Gastrocnemius medialis (tissue), 4 donors: ENCODE results near the gene CPED1. TPM values are rescaled to one million over a fixed set of nuclear protein-coding genes. Genes with fewer than 3 reads are reported as not detected.
A peak's percentile ranks its signal among the peaks of the same experiment; 100 is the strongest.

Experiments
- ATAC-seq, 2 donors: fragments of 150-250 bp; one replicate each; pipeline ENCODE4 v1.9.1; 2016
- DNase-seq, 2 donors: peaks; one replicate each; pipeline ENCODE4 v3.0.0-alpha.2; 2019
- H3K27ac ChIP-seq, 4 donors: fragments of 200-600 bp; sonication (generic); 1 replicate in 1 of 4; 2 replicates in 3 of 4; pipeline ENCODE4 v1.5.1; 2016 to 2018; ENCODE audit warnings: mild to moderate bottlenecking in 2 of 4, moderate library complexity in 1 of 4
- H3K27me3 ChIP-seq, 3 donors: fragments of 200-600 bp; sonication (generic) in 2 of 3; 1 replicate in 1 of 3; 2 replicates in 2 of 3; pipeline versions ENCODE4 v1.5.1 to v1.6.0; 2016 to 2019; ENCODE audit warnings: mild to moderate bottlenecking in 1 of 3, moderate library complexity in 1 of 3
- H3K36me3 ChIP-seq, 2 donors: fragments of 200-600 bp; sonication (generic) in 1 of 2; one replicate each; pipeline ENCODE4 v1.5.1; 2017 to 2018
- H3K4me1 ChIP-seq, 2 donors: fragments of 200-600 bp; sonication (generic) in 1 of 2; one replicate each; pipeline ENCODE4 v1.5.1; 2016 to 2017; ENCODE audit warnings: mild to moderate bottlenecking in 2 of 2
- H3K4me3 ChIP-seq, 4 donors: fragments of 200-600 bp; sonication (generic) in 3 of 4; 1 replicate in 1 of 4; 2 replicates in 3 of 4; pipeline ENCODE4 v1.5.1; 2016 to 2019; ENCODE audit warnings: mild to moderate bottlenecking in 2 of 4
- H3K9me3 ChIP-seq, 3 donors: fragments of 200-600 bp; sonication (generic) in 2 of 3; 1 replicate in 1 of 3; 2 replicates in 2 of 3; pipeline ENCODE4 v1.5.1; 2016 to 2019
- POLR2A ChIP-seq, 2 donors: fragments of 450-650 bp; IDR thresholded peaks; one replicate each; pipeline ENCODE4 v1.6.1; 2017; ENCODE audit warnings: antibody characterized with exemption in 2 of 2, mild to moderate bottlenecking in 2 of 2, moderate library complexity in 2 of 2
- in situ Hi-C, 4 donors: fragments of 200-750 bp; cut with MboI; loops; one replicate each; pipeline versions ENCODE4 v1.15.0 to v1.8.0; 2017; ENCODE audit warnings: low sequenced_read_pairs in 4 of 4
- intact Hi-C: fragments of 100-400 bp; cut with DNase I; formaldehyde crosslinking; loops from one replicate; pipeline ENCODE4 v1.15.1; 2023; ENCODE audit warnings: low total_unique reads
- total RNA-seq, 4 donors: library from RNA; depleted of rRNA; stranded (reverse); fragments of >200 nt; gene quantifications; one replicate each; pipeline versions ENCODE4 v1.1.0 to v1.2.3, GENCODE V29; 2016
- TF ChIP-seq, protein P1 (sequence below), 5 experiments: fragments of 450-650 bp in 3 of 5; fragments of 200-600 bp in 2 of 5; sonication (generic) in 2 of 5; IDR thresholded peaks in 4 of 5; conservative IDR thresholded peaks in 1 of 5; 1 replicate in 4 of 5; 2 replicates in 1 of 5; pipeline ENCODE4 v1.5.1; 2016 to 2019; ENCODE audit warnings: antibody characterized with exemption in 5 of 5, mild to moderate bottlenecking in 3 of 5, moderate library complexity in 3 of 5

Gene CPED1
- total RNA-seq, 4 donors from 2014 or later = 4.8 to 35.5 (median 34.1) TPM

DNA sequence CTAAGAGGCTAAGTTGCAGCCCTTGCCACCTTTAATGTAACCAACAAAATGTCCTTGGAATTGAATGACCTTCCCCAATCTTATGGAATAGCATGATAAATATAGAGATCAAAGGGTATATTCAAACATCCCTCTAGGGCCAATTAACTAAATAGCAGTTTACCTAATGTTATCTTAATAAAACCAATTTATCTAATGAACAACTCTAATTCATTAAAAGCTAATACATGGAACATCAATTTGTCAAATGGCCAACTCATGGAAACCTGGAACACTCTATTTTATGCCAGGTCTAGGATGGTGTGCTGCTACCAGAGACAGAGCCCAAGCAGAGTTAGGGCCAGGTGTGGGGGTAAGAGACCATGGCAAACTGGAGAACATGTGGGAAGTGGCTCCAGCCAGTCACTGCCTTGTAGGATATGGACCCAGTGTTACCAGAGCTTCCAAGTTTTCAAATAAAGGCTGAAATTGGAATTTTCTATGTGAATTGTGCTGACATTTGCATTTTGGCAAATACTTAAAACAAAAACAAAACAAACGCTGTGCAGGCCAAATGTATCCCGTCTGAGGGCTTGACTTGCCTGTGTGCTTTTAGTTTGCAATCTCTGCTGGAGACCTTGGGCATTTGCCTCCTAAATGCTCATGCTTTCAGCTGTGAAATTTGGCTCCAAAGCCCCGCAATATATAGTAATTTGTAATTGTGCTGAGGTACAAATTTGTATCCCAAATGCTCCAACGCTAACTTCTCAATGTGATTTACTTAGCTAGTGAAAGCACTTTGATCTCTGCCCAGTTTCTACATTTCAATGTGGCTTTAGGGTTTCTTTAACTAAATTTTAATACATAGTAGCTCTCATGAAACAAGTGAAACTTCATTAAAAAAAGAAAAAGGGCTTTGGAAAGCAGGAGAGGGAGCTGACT lies 55.1 kb downstream of the CPED1 start:
- DNase-seq (no peak), ATAC-seq (no peak)
- intact Hi-C loops (no loop called here), in situ Hi-C loops (no loop called here)
- peaks cover 66 to 72% of the 10 kb centered on the region in 2 donors for H3K4me1 ChIP-seq
- H3K4me3 ChIP-seq = no peak overlapping the region
- TF ChIP-seq POLR2A (IDR thresholded peaks at IDR 0.05) = no peak
- TF ChIP-seq, protein P1, sequence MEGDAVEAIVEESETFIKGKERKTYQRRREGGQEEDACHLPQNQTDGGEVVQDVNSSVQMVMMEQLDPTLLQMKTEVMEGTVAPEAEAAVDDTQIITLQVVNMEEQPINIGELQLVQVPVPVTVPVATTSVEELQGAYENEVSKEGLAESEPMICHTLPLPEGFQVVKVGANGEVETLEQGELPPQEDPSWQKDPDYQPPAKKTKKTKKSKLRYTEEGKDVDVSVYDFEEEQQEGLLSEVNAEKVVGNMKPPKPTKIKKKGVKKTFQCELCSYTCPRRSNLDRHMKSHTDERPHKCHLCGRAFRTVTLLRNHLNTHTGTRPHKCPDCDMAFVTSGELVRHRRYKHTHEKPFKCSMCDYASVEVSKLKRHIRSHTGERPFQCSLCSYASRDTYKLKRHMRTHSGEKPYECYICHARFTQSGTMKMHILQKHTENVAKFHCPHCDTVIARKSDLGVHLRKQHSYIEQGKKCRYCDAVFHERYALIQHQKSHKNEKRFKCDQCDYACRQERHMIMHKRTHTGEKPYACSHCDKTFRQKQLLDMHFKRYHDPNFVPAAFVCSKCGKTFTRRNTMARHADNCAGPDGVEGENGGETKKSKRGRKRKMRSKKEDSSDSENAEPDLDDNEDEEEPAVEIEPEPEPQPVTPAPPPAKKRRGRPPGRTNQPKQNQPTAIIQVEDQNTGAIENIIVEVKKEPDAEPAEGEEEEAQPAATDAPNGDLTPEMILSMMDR (IDR thresholded peaks at IDR 0.05 in 4 of 5, conservative IDR thresholded peaks at IDR 0.05 in 1 of 5) = no peak
- peak overlapping the region; percentile 49 to 86 (median 84) for H3K27ac ChIP-seq
- H3K27me3 ChIP-seq = no peaks in the 10 kb centered on the region
- H3K9me3 ChIP-seq = no peaks in the 10 kb centered on the region
- peaks cover 0 to 8% of the 10 kb centered on the region in 2 donors for H3K36me3 ChIP-seq

DNA sequence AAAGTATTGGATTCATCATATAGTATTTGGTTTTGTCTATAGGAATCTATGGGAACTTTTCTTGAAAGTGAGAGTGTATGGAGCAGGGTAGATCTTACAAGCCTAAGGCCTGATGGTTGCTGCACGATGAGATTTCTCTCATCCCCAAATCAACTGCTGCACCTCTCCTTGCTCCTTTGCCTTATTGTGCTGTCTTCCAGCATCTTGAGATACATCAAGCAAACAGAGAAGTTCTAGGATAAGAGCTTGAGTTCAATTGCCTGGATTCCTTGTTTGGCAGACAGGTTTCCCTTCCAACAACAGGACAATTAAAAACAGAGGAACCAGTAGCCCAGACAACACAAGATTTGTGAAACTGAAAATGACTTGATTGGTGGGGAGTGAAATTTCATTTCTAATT lies 56.6 kb downstream of the CPED1 start:
- in situ Hi-C loops (no loop called here), intact Hi-C loops (no loop called here)
- peak overlapping the region; percentile 80 to 86 (median 84) for H3K27ac ChIP-seq
- peaks cover 0 to 8% of the 10 kb centered on the region in 2 donors for H3K36me3 ChIP-seq
- H3K4me1 ChIP-seq = peaks cover 67 to 75% of the 10 kb centered on the region in 2 donors
- DNase-seq = no peak
- ATAC-seq = no peak
- H3K27me3 ChIP-seq = no peaks in the 10 kb centered on the region
- TF ChIP-seq, protein P1 (IDR thresholded peaks at IDR 0.05 in 4 of 5, conservative IDR thresholded peaks at IDR 0.05 in 1 of 5) = no peak
- TF ChIP-seq POLR2A (IDR thresholded peaks at IDR 0.05) = no peak
- H3K9me3 ChIP-seq = no peaks in the 10 kb centered on the region
- peak overlapping the region in 1 of 4 donors; percentile 0 for H3K4me3 ChIP-seq

DNA sequence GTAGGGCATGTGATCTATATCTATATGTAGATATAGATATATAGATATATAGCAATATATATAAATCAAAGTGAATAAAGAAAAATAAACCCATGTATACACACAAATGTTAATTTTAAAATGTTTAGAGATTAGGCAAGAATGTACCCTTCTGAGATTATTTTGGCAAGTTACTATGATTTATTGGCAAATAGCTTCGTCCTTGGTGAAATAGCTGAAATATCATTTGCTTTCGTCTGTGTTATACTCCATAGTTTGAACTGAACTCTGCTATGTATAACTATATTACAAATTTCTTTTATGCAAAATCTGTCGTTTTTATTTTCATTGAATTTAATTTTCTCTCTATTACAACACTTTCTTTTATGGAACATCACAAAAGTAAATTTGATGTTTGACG lies 57.5 kb downstream of the CPED1 start:
- Histone ChIP-seq H3K4me1 (peaks cover 72 to 75% of the 10 kb centered on the region in 2 donors), H3K27me3 (no peaks in the 10 kb centered on the region), H3K36me3 (peaks cover 0 to 8% of the 10 kb centered on the region in 2 donors), H3K27ac (peak overlapping the region; percentile 80 to 86 (median 84)), H3K9me3 (no peaks in the 10 kb centered on the region), H3K4me3 (no peak overlapping the region)
- TF ChIP-seq, protein P1 (IDR thresholded peaks at IDR 0.05 in 4 of 5, conservative IDR thresholded peaks at IDR 0.05 in 1 of 5) = no peak
- TF ChIP-seq POLR2A (IDR thresholded peaks at IDR 0.05) = no peak
- DNase-seq = no peak
- no peak for ATAC-seq
- in situ Hi-C loops (no loop called here), intact Hi-C loops (no loop called here)

DNA sequence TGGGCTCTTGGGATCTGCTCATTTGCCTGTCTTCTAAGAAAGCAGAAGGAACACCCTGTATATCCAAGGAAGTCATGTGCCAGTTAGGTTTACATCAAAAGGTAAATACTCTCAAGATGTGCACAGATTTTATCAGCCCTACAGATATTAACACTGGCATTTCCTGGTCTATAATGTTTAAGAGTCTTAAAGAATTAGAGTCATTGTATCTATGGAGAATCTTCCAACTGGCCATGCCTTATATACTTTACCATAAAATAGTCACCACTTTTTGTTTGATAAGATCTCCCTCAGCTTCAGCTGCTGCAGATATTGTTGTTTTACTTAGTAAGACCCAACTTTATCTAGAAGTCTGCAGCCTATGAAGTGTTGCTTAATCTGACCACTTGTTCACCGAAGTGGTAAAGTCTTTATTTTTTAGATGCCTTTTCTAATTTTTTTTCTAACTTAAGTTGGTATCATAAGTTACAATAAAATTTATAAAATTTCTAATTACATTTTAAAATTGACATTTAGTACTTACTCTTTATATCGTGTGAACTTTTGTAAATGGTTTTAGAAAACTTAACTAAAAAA lies 58.5 kb downstream of the CPED1 start:
- Histone ChIP-seq H3K27ac (peak overlapping the region; percentile 80 to 86 (median 84)), H3K36me3 (peaks cover 0 to 8% of the 10 kb centered on the region in 2 donors), H3K4me3 (no peak overlapping the region), H3K9me3 (no peaks in the 10 kb centered on the region), H3K27me3 (no peaks in the 10 kb centered on the region), H3K4me1 (peaks cover 72 to 75% of the 10 kb centered on the region in 2 donors)
- ATAC-seq (no peak), DNase-seq (no peak)
- in situ Hi-C loops = no loop called here
- intact Hi-C loops = no loop called here
- TF ChIP-seq, protein P1 (IDR thresholded peaks at IDR 0.05 in 4 of 5, conservative IDR thresholded peaks at IDR 0.05 in 1 of 5) = no peak
- TF ChIP-seq POLR2A (IDR thresholded peaks at IDR 0.05) = no peak
